Gastroesophageal sphincter (tissue), 4 donors: Measurements from ENCODE around the gene STRAP. TPM values are rescaled to one million over a fixed set of nuclear protein-coding genes. Genes with fewer than 3 reads are reported as not detected.
"Not testable (repeated sequence)": the region's sequence is repeated elsewhere in the genome, so short reads cannot be mapped to it uniquely, and the experiment has no call there.

ENCODE experiments used
- ATAC-seq: fragments of 150-250 bp; one replicate; pipeline ENCODE4 v1.9.1; 2016; ENCODE audit warnings: mild to moderate bottlenecking, moderate library complexity
- H3K27ac ChIP-seq, 4 donors: fragments of 200-600 bp; sonication (generic) in 3 of 4; 1 replicate in 3 of 4; 2 replicates in 1 of 4; pipeline ENCODE4 v1.5.1; 2016 to 2019
- H3K27me3 ChIP-seq: fragments of 200-600 bp; sonication (generic); one replicate; pipeline ENCODE4 v1.5.1; 2019
- H3K36me3 ChIP-seq, 2 donors: fragments of 200-600 bp; sonication (generic); one replicate each; pipeline ENCODE4 v1.5.1; 2019; ENCODE audit warnings: control low read depth in 1 of 2
- H3K4me1 ChIP-seq, 3 donors: fragments of 200-600 bp; sonication (generic); 1 replicate in 2 of 3; 2 replicates in 1 of 3; pipeline ENCODE4 v1.5.1; 2016 to 2019; ENCODE audit warnings: control low read depth in 2 of 3
- H3K4me3 ChIP-seq, 2 donors: fragments of 200-600 bp; sonication (generic); one replicate each; pipeline ENCODE4 v1.5.1; 2019; ENCODE audit warnings: mild to moderate bottlenecking in 1 of 2, moderate library complexity in 1 of 2
- H3K9me3 ChIP-seq, 3 donors: fragments of 200-600 bp; sonication (generic); one replicate each; pipeline ENCODE4 v1.5.1; 2017 to 2019; ENCODE audit warnings: control low read depth in 2 of 3
- EP300 ChIP-seq: sonication (generic); formaldehyde crosslinking; IDR thresholded peaks from one replicate; pipeline ENCODE4 v1.6.1; 2017; ENCODE audit warnings: antibody characterized with exemption, mild to moderate bottlenecking
- POLR2A ChIP-seq, 2 donors: fragments of 450-650 bp; IDR thresholded peaks; one replicate each; pipeline ENCODE4 v1.6.1; 2017; ENCODE audit warnings: antibody characterized with exemption in 2 of 2, mild to moderate bottlenecking in 2 of 2, moderate library complexity in 1 of 2
- POLR2AphosphoS5 ChIP-seq: sonication (generic); formaldehyde crosslinking; IDR thresholded peaks from one replicate; pipeline ENCODE4 v1.6.1; 2017; ENCODE audit warnings: antibody characterized with exemption
- WGBS, 2 donors: methylation state at CpG; one replicate each; pipeline ENCODE4 v1.1.5; 2018; ENCODE audit warnings: low coverage in 1 of 2; 5-methylcytosine and 5-hydroxymethylcytosine counted together
- total RNA-seq, 4 donors: library from RNA; depleted of rRNA; stranded (reverse); fragments of >200 nt; gene quantifications; one replicate each; pipeline ENCODE4 v1.1.0, GENCODE V29; 2016
- TF ChIP-seq, protein P1 (sequence below), 4 experiments: fragments of 200-600 bp in 2 of 4; fragments of 450-650 bp in 2 of 4; sonication (generic) in 1 of 4; IDR thresholded peaks; one replicate each; pipeline ENCODE4 v1.5.1; 2017 to 2019; ENCODE audit warnings: antibody characterized with exemption in 4 of 4, mild to moderate bottlenecking in 2 of 4, moderate library complexity in 2 of 4

The STRAP gene
- total RNA-seq, 4 donors from 2014 or later, result 63.0 to 97.7 (median 69.2) TPM

DNA sequence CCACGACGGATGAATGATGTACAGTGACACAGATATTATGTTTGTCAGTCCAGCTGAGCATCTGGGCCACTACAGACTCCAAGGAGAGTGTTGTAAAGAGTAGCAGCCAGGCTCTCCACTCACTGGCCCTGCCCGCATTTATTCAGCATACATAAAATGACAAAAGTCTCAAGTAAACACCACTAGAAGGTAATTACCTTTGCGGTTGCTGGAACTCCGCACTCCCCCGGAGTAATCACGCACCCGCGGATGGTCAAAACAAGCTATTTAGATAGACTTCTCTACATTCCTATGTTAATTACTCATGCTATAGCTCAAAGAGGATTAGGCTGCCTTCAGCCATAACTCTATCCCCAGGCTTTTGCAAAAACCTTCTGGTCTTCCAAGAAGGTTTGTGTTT is 18.8 kb upstream of the STRAP start:
- H3K4me3 ChIP-seq, result no peak overlapping the region
- H3K36me3 ChIP-seq, result no peaks in the 10 kb centered on the region
- H3K9me3 ChIP-seq, result no peaks in the 10 kb centered on the region
- WGBS, 2 donors, result 55 to 56% methylated on average over 7 to 9 of the region's 9 CpGs
- no peak for TF ChIP-seq POLR2AphosphoS5
- TF ChIP-seq, protein P1, sequence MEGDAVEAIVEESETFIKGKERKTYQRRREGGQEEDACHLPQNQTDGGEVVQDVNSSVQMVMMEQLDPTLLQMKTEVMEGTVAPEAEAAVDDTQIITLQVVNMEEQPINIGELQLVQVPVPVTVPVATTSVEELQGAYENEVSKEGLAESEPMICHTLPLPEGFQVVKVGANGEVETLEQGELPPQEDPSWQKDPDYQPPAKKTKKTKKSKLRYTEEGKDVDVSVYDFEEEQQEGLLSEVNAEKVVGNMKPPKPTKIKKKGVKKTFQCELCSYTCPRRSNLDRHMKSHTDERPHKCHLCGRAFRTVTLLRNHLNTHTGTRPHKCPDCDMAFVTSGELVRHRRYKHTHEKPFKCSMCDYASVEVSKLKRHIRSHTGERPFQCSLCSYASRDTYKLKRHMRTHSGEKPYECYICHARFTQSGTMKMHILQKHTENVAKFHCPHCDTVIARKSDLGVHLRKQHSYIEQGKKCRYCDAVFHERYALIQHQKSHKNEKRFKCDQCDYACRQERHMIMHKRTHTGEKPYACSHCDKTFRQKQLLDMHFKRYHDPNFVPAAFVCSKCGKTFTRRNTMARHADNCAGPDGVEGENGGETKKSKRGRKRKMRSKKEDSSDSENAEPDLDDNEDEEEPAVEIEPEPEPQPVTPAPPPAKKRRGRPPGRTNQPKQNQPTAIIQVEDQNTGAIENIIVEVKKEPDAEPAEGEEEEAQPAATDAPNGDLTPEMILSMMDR (IDR thresholded peaks at IDR 0.05), result no peak
- TF ChIP-seq EP300, result no peak
- TF ChIP-seq POLR2A (IDR thresholded peaks at IDR 0.05), result no peak
- H3K27me3 ChIP-seq, result peaks cover 7% of the 10 kb centered on the region
- H3K4me1 ChIP-seq, result no peaks in the 10 kb centered on the region
- ATAC-seq, result no peak
- H3K27ac ChIP-seq, result no peak overlapping the region

DNA sequence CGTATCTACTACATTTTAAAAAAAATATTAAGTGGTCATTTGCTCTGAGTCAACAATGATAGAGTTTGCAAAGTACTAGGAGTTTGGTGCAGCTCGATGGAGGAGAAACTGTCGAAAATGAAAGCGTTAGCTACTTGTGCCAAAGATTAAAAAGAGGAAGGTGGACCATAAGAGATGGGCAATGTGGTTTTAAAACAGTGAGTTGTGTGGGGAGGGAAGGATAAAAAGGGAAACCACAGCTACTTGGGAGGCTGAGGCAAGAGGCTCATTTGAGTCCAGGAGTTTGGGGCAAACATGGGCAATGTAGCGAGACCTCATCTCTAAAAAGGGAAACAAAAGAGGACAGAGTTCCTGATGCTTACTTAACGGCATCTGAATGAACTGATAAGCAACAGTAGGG is 18.2 kb upstream of the STRAP start:
- Histone ChIP-seq H3K9me3 (no peaks in the 10 kb centered on the region), H3K27me3 (peaks cover 7% of the 10 kb centered on the region), H3K27ac (no peak overlapping the region), H3K36me3 (no peaks in the 10 kb centered on the region), H3K4me1 (no peaks in the 10 kb centered on the region), H3K4me3 (no peak overlapping the region)
- ATAC-seq, result no peak
- TF ChIP-seq POLR2A (IDR thresholded peaks at IDR 0.05) (no peak), POLR2AphosphoS5 (no peak), EP300 (no peak)
- TF ChIP-seq, protein P1 (IDR thresholded peaks at IDR 0.05), result no peak
- WGBS, 2 donors, result 77 to 87% methylated on average over 4 to 6 of the region's 6 CpGs

DNA sequence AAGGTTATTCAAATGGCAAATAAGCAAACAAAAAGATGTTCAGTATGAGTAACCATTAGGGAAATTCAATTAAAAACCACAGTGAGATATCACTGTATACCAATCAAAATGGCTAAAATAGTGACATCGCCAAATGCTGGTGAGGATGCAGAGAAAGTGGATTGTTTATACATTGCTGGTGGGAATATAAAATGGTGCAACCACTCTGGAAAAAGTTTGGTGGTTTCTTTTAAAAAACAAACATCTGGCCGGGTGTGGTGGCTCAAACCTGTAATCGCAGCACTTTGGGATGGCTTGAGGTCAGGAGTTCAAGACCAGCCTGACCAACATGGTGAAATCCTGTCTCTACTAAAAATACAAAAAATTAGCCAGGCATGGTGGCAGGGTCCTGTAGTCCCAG is 14.0 kb upstream of the STRAP start:
- 90 to 100% methylated on average over 1 to 2 of the region's 3 CpGs for WGBS, 2 donors
- H3K36me3 ChIP-seq, result no peaks in the 10 kb centered on the region
- no peaks in the 10 kb centered on the region for H3K27me3 ChIP-seq
- H3K9me3 ChIP-seq, result no peaks in the 10 kb centered on the region
- no peak for ATAC-seq
- H3K4me1 ChIP-seq, result no peaks in the 10 kb centered on the region
- TF ChIP-seq EP300 (no peak), POLR2AphosphoS5 (no peak), POLR2A (IDR thresholded peaks at IDR 0.05) (no peak)
- TF ChIP-seq, protein P1 (IDR thresholded peaks at IDR 0.05), result no peak
- no peak overlapping the region for H3K27ac ChIP-seq
- no peak overlapping the region for H3K4me3 ChIP-seq

DNA sequence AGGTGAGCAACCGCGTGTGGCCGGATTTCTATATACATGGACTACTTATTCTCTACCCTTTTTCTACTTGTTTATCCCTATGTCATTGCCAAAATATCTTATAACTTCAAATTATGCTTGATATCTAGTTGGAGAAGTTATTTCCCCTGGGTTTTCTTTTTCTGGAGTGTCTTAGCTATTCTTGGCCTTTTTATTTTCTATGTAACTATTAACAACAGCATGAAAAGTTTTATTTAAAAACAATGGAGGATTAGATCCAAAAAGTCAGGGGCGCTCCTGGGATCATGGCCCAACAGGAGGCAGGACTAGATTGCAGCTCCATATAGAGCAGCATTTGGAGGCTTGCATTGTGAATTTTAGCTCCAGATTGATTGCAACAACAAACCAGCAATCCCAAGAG is 8.6 kb upstream of the STRAP start:
- 95 to 100% methylated on average over 3 to 4 of the region's 4 CpGs for whole genome bisulfite sequencing, 2 donors
- TF ChIP-seq POLR2A (IDR thresholded peaks at IDR 0.05), result no peak
- no peak for TF ChIP-seq EP300
- no peak for TF ChIP-seq POLR2AphosphoS5
- TF ChIP-seq, protein P1 (IDR thresholded peaks at IDR 0.05), result no peak
- no peaks in the 10 kb centered on the region for H3K36me3 ChIP-seq

GRCh38 chr12:15874556-15875145 is 7.5 kb upstream of the STRAP start:
- no CpG with 5 or more reads among the region's 20 CpGs for WGBS, 2 donors
- ATAC-seq, H3K4me1 ChIP-seq, H3K9me3 ChIP-seq, H3K4me3 ChIP-seq, H3K27ac ChIP-seq, H3K27me3 ChIP-seq, H3K36me3 ChIP-seq: not testable (repeated sequence)

More for the DNA sequence above, 8.6 kb upstream of the STRAP start:
- H3K27ac ChIP-seq, result no peak overlapping the region
- no peaks in the 10 kb centered on the region for H3K9me3 ChIP-seq
- H3K4me3 ChIP-seq, result no peak overlapping the region
- H3K4me1 ChIP-seq, result no peaks in the 10 kb centered on the region
- no peaks in the 10 kb centered on the region for H3K27me3 ChIP-seq
- ATAC-seq, result no peak
